ENCODE results near the gene PSMB11.

DNA sequence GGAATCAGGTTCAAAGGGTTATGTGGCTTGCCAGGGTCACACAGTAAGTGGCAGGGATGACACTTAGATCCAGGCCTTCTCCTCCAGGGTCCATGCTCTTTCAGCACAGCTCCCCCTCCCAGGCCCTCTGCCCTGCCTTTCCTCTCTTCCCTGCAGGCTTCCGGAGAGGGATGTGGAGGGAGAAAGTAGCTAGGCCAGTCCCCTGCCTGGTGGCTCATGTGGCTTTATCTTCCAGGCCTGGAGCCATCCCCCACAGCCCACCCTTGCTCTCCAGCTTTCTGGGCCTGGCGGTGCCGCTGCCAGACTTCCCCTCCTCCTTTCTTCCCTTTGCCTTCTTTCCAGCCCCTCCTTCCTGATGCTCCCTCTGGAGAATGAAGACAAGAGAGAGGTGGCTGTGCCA, 1.7 kb downstream of the PSMB11 start:
- TF ChIP-seq, protein P1, sequence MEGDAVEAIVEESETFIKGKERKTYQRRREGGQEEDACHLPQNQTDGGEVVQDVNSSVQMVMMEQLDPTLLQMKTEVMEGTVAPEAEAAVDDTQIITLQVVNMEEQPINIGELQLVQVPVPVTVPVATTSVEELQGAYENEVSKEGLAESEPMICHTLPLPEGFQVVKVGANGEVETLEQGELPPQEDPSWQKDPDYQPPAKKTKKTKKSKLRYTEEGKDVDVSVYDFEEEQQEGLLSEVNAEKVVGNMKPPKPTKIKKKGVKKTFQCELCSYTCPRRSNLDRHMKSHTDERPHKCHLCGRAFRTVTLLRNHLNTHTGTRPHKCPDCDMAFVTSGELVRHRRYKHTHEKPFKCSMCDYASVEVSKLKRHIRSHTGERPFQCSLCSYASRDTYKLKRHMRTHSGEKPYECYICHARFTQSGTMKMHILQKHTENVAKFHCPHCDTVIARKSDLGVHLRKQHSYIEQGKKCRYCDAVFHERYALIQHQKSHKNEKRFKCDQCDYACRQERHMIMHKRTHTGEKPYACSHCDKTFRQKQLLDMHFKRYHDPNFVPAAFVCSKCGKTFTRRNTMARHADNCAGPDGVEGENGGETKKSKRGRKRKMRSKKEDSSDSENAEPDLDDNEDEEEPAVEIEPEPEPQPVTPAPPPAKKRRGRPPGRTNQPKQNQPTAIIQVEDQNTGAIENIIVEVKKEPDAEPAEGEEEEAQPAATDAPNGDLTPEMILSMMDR (IDR thresholded peaks at IDR 0.05), result no peak
- no peak for TF ChIP-seq POLR2A (IDR thresholded peaks at IDR 0.05)
- no peak for TF ChIP-seq POLR2AphosphoS5 (IDR thresholded peaks at IDR 0.05)
- TF ChIP-seq EP300 (IDR thresholded peaks at IDR 0.05), result no peak

Data from suprapubic skin (tissue), 4 donors.